ENCODE measurements around the gene PCBP3. TPM values are rescaled to one million over a fixed set of nuclear protein-coding genes. Genes with fewer than 3 reads are reported as not detected.

The PCBP3 gene
- polyA plus RNA-seq, 1 donor from 2014 or later = 1.7 TPM

- H3K4me3 ChIP-seq (ENCODE audit: low read length) = no peak overlapping the region
- no peaks in the 10 kb centered on the region for H3K36me3 ChIP-seq (ENCODE audit: insufficient read depth, low read length)
- no peak overlapping the region for H3K4me2 ChIP-seq (ENCODE audit: low read length)
- TF ChIP-seq REST (IDR thresholded peaks at IDR 0.05; ENCODE audit: borderline replicate concordance) (no peak), CTCF (IDR thresholded peaks at IDR 0.05; ENCODE audit: poor library complexity, severe bottlenecking) (no peak), TAF1 (IDR thresholded peaks at IDR 0.05; ENCODE audit: low read depth) (no peak), EZH2 (IDR thresholded peaks at IDR 0.05; ENCODE audit: borderline replicate concordance, insufficient read depth, low read length, poor library complexity, severe bottlenecking) (no peak)
- no peaks in the 10 kb centered on the region for H3K27me3 ChIP-seq (ENCODE audit: insufficient read depth, low read depth, low read length)
- no peaks in the 10 kb centered on the region for H3K79me2 ChIP-seq (replicated peaks; ENCODE audit: insufficient read depth, low read length)
- no peak overlapping the region for H3K27ac ChIP-seq (ENCODE audit: low read length)
- H3F3A ChIP-seq (ENCODE audit: insufficient read depth, low read length, poor library complexity, severe bottlenecking) = no peaks in the 10 kb centered on the region
- H3K9me3 ChIP-seq (ENCODE audit: low read length) = no peaks in the 10 kb centered on the region
- no peaks in the 10 kb centered on the region for H3K9me2 ChIP-seq (ENCODE audit: insufficient read depth, low read length)
- no peaks in the 10 kb centered on the region for H4K20me1 ChIP-seq (ENCODE audit: insufficient read depth)
- H2AFZ ChIP-seq (ENCODE audit: low read depth, low read length) = no peak overlapping the region
- no peak overlapping the region for H3K9ac ChIP-seq (ENCODE audit: low read length)
Measured at GRCh38 chr21:45864436-45864835, 220.9 kb downstream of the PCBP3 start.

GRCh38 chr21:45865106-45865835 is 221.7 kb downstream of the PCBP3 start:
- no peak overlapping the region for H2AFZ ChIP-seq (ENCODE audit: low read depth, low read length)
- H3K9ac ChIP-seq (ENCODE audit: low read length) = no peak overlapping the region

GRCh38 chr21:45866551-45866950 is 223.0 kb downstream of the PCBP3 start:
- Histone ChIP-seq H3K27me3 (ENCODE audit: insufficient read depth, low read depth, low read length) (no peaks in the 10 kb centered on the region), H3K9me3 (ENCODE audit: low read length) (no peaks in the 10 kb centered on the region), H4K20me1 (ENCODE audit: insufficient read depth) (no peaks in the 10 kb centered on the region), H3K4me2 (ENCODE audit: low read length) (no peak overlapping the region), H3K27ac (ENCODE audit: low read length) (no peak overlapping the region), H3K4me3 (ENCODE audit: low read length) (no peak overlapping the region), H3K79me2 (replicated peaks; ENCODE audit: insufficient read depth, low read length) (no peaks in the 10 kb centered on the region), H3K36me3 (ENCODE audit: insufficient read depth, low read length) (no peaks in the 10 kb centered on the region), H3K9ac (ENCODE audit: low read length) (no peak overlapping the region), H3F3A (ENCODE audit: insufficient read depth, low read length, poor library complexity, severe bottlenecking) (no peaks in the 10 kb centered on the region), H2AFZ (ENCODE audit: low read depth, low read length) (no peak overlapping the region), H3K9me2 (ENCODE audit: insufficient read depth, low read length) (no peaks in the 10 kb centered on the region)
- TF ChIP-seq EP300 (conservative IDR thresholded peaks at IDR 0.05; ENCODE audit: poor library complexity, severe bottlenecking) = no peak
- no peak for TF ChIP-seq REST (IDR thresholded peaks at IDR 0.05; ENCODE audit: borderline replicate concordance)
- TF ChIP-seq RAD21 (conservative IDR thresholded peaks at IDR 0.05) = no peak
- TF ChIP-seq TAF1 (IDR thresholded peaks at IDR 0.05; ENCODE audit: low read depth) = no peak
- TF ChIP-seq MXI1 (conservative IDR thresholded peaks at IDR 0.05; ENCODE audit: poor library complexity, severe bottlenecking) = no peak

More at GRCh38 chr21:45865106-45865835, 221.7 kb downstream of the PCBP3 start:
- Histone ChIP-seq H3K9me2 (ENCODE audit: insufficient read depth, low read length) (no peaks in the 10 kb centered on the region), H3K79me2 (replicated peaks; ENCODE audit: insufficient read depth, low read length) (no peaks in the 10 kb centered on the region), H3K36me3 (ENCODE audit: insufficient read depth, low read length) (no peaks in the 10 kb centered on the region), H3K9me3 (ENCODE audit: low read length) (no peaks in the 10 kb centered on the region), H3K27me3 (ENCODE audit: insufficient read depth, low read depth, low read length) (no peaks in the 10 kb centered on the region), H3K27ac (ENCODE audit: low read length) (no peak overlapping the region), H3K4me3 (ENCODE audit: low read length) (no peak overlapping the region), H3F3A (ENCODE audit: insufficient read depth, low read length, poor library complexity, severe bottlenecking) (no peaks in the 10 kb centered on the region), H3K4me2 (ENCODE audit: low read length) (no peak overlapping the region), H4K20me1 (ENCODE audit: insufficient read depth) (no peaks in the 10 kb centered on the region)
- no peak for TF ChIP-seq POLR2AphosphoS5 (IDR thresholded peaks at IDR 0.05)
- TF ChIP-seq TAF1 (IDR thresholded peaks at IDR 0.05; ENCODE audit: low read depth) = no peak
- TF ChIP-seq MXI1 (conservative IDR thresholded peaks at IDR 0.05; ENCODE audit: poor library complexity, severe bottlenecking) = no peak
- TF ChIP-seq SMC3 (conservative IDR thresholded peaks at IDR 0.05; ENCODE audit: poor library complexity) = no peak

Measured in neural cell (in vitro differentiated cells).